Osteoblast (primary cell): ENCODE results near the gene TMEM92. TPM values are rescaled to one million over a fixed set of nuclear protein-coding genes. Genes with fewer than 3 reads are reported as not detected.

Source experiments
- DNase-seq: peaks from one replicate; pipeline ENCODE4 v3.0.0; 2011; ENCODE audit warnings: low spot score, mixed read lengths; ENCODE audit not compliant: insufficient read length; ENCODE audit errors: missing footprints
- H2AFZ ChIP-seq: 2 replicates; pipeline ENCODE4 v1.6.0; 2011; ENCODE audit warnings: mild to moderate bottlenecking, low read length
- H3K27ac ChIP-seq: 2 replicates; pipeline ENCODE4 v1.5.1; 2011; ENCODE audit warnings: mild to moderate bottlenecking, low read depth, low read length, moderate library complexity
- H3K27me3 ChIP-seq: 2 replicates; pipeline ENCODE4 v1.6.0; 2012; ENCODE audit warnings: mild to moderate bottlenecking, control low read depth, inconsistent platforms, low read length, moderate library complexity; ENCODE audit not compliant: insufficient read depth
- H3K36me3 ChIP-seq: 2 replicates; pipeline ENCODE4 v1.5.1; 2011; ENCODE audit warnings: mild to moderate bottlenecking, low read length, control low read depth, moderate library complexity; ENCODE audit not compliant: insufficient read depth
- H3K4me1 ChIP-seq: 2 replicates; pipeline ENCODE4 v1.5.1; 2011; ENCODE audit warnings: mild to moderate bottlenecking, low read length, control low read depth, moderate library complexity; ENCODE audit not compliant: insufficient read depth
- H3K4me2 ChIP-seq: 2 replicates; pipeline ENCODE4 v1.6.0; 2011; ENCODE audit warnings: mild to moderate bottlenecking, low read length; ENCODE audit not compliant: insufficient read depth
- H3K4me3 ChIP-seq: fragments of 200-600 bp; sonication (generic); 3 replicates; pipeline ENCODE4 v1.5.1; 2012; ENCODE audit warnings: mild to moderate bottlenecking, low read length, inconsistent platforms; ENCODE audit not compliant: insufficient read depth
- H3K79me2 ChIP-seq: 2 replicates; pipeline ENCODE4 v1.6.0; 2012; ENCODE audit warnings: mild to moderate bottlenecking, low read length, control low read depth, inconsistent platforms; ENCODE audit not compliant: insufficient read depth
- H3K9me3 ChIP-seq: 2 replicates; pipeline ENCODE4 v1.5.1; 2011; ENCODE audit warnings: low read depth, low read length, control low read depth
- H4K20me1 ChIP-seq: 2 replicates; pipeline ENCODE4 v1.6.0; 2012; ENCODE audit warnings: mild to moderate bottlenecking, low read length, control low read depth; ENCODE audit not compliant: insufficient read depth
- CTCF ChIP-seq: IDR thresholded peaks from 2 replicates; pipeline ENCODE4 v1.5.1; 2011; ENCODE audit warnings: mild to moderate bottlenecking, low read depth, low read length, moderate library complexity; ENCODE audit errors: extremely low read depth
- total RNA-seq: library from RNA; depleted of rRNA; stranded (reverse); fragments of >200 nt; gene quantifications from 2 replicates; pipeline ENCODE4 v1.2.3, GENCODE V29; 2012

The TMEM92 gene
- total RNA-seq, 1 donor: 0.36 TPM

DNA sequence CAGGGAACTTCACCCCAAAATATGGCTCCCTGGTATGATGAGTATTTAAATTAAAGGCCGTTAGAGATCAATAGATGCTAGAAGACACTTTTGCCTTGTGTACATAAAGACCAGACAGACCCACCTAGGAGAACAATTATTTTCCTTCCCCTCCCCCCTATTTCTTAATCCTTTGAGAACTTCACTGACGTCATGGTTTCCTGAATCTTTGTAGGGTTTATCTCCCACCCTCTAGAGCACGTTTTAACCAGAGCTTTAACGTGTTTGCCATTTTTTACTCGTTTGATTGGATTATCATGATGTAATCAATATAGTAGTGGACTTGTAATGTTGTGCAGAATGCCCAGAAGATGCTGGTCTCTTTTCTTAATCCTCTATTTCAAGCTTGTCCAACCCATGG is 48.8 kb downstream of the TMEM92 start:
- no peak for TF ChIP-seq CTCF
- no peak overlapping the region for H2AFZ ChIP-seq
- H3K79me2 ChIP-seq: no peaks in the 10 kb centered on the region
- no peak overlapping the region for H3K27ac ChIP-seq
- H3K27me3 ChIP-seq: no peaks in the 10 kb centered on the region
- H3K4me3 ChIP-seq: no peak overlapping the region
- no peaks in the 10 kb centered on the region for H3K4me1 ChIP-seq
- no peaks in the 10 kb centered on the region for H4K20me1 ChIP-seq
- H3K4me2 ChIP-seq: no peak overlapping the region
- DNase-seq: no peak
- H3K9me3 ChIP-seq: no peaks in the 10 kb centered on the region
- no peaks in the 10 kb centered on the region for H3K36me3 ChIP-seq

- Histone ChIP-seq H3K79me2 (no peaks in the 10 kb centered on the region), H3K4me3 (no peak overlapping the region), H3K4me1 (peaks cover under 1% of the 10 kb centered on the region), H2AFZ (no peak overlapping the region), H3K9me3 (no peaks in the 10 kb centered on the region), H3K36me3 (no peaks in the 10 kb centered on the region), H4K20me1 (no peaks in the 10 kb centered on the region), H3K4me2 (no peak overlapping the region), H3K27ac (no peak overlapping the region), H3K27me3 (no peaks in the 10 kb centered on the region)
- TF ChIP-seq CTCF: no peak
- no peak for DNase-seq
Observed at GRCh38 chr17:50325906-50326305, 51.6 kb downstream of the TMEM92 start.

- Histone ChIP-seq H3K36me3 (no peaks in the 10 kb centered on the region), H3K9me3 (no peaks in the 10 kb centered on the region), H2AFZ (no peak overlapping the region), H3K79me2 (no peaks in the 10 kb centered on the region), H3K4me3 (no peak overlapping the region), H3K4me2 (no peak overlapping the region), H3K4me1 (peaks cover 10% of the 10 kb centered on the region), H3K27ac (no peak overlapping the region), H4K20me1 (no peaks in the 10 kb centered on the region), H3K27me3 (no peaks in the 10 kb centered on the region)
- no peak for TF ChIP-seq CTCF
- no peak for DNase-seq
Observed at GRCh38 chr17:50326831-50327364, 52.6 kb downstream of the TMEM92 start.

GRCh38 chr17:50328363-50329325 is 54.4 kb downstream of the TMEM92 start:
- Histone ChIP-seq H2AFZ (no peak overlapping the region), H3K4me2 (no peak overlapping the region), H3K4me3 (no peak overlapping the region), H3K4me1 (peaks cover 20% of the 10 kb centered on the region), H3K79me2 (no peaks in the 10 kb centered on the region), H3K27ac (no peak overlapping the region), H3K9me3 (no peaks in the 10 kb centered on the region), H3K27me3 (no peaks in the 10 kb centered on the region), H4K20me1 (no peaks in the 10 kb centered on the region), H3K36me3 (no peaks in the 10 kb centered on the region)
- TF ChIP-seq CTCF: no peak
- DNase-seq: no peak
